Measurements from ENCODE around the gene ZNF326.
"Not testable (repeated sequence)": the region's sequence is repeated elsewhere in the genome, so short reads cannot be mapped to it uniquely, and the experiment has no call there.

DNA sequence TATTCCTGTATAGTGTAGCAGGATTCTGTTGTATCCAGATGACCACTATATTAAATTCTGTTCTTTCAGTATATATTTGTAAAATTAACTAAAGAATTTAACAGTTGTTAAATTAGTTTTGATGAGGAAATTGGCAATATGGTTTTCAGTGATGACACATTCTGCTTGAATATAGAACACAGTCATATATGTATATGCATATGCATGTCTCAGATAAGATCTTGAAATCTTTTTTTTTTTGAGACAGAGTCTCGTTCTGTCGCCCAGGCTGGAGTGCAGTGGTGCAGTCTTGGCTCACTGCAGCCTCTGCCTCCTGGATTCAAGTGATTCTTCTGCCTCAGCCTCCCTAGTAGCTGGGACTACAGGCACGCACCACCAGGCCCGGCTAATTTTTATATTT is 2.2 kb downstream of the ZNF326 start:
- TF ChIP-seq, protein P1, sequence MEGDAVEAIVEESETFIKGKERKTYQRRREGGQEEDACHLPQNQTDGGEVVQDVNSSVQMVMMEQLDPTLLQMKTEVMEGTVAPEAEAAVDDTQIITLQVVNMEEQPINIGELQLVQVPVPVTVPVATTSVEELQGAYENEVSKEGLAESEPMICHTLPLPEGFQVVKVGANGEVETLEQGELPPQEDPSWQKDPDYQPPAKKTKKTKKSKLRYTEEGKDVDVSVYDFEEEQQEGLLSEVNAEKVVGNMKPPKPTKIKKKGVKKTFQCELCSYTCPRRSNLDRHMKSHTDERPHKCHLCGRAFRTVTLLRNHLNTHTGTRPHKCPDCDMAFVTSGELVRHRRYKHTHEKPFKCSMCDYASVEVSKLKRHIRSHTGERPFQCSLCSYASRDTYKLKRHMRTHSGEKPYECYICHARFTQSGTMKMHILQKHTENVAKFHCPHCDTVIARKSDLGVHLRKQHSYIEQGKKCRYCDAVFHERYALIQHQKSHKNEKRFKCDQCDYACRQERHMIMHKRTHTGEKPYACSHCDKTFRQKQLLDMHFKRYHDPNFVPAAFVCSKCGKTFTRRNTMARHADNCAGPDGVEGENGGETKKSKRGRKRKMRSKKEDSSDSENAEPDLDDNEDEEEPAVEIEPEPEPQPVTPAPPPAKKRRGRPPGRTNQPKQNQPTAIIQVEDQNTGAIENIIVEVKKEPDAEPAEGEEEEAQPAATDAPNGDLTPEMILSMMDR (IDR thresholded peaks at IDR 0.05), result not testable (repeated sequence)
- TF ChIP-seq POLR2A (IDR thresholded peaks at IDR 0.05), result not testable (repeated sequence)
